Mammary epithelial cell (primary cell): ENCODE data around the gene C1orf216.

Source experiments
- CTCF ChIP-seq, 2 donors: IDR thresholded peaks in 1 of 2; conservative IDR thresholded peaks in 1 of 2; 2 replicates each; pipeline ENCODE4 v1.5.1; 2011 to 2012; ENCODE audit warnings: inconsistent platforms in 2 of 2, low read length in 2 of 2, mild to moderate bottlenecking in 2 of 2, control low read depth in 1 of 2, low read depth in 1 of 2; ENCODE audit not compliant: insufficient read depth in 1 of 2; ENCODE audit errors: extremely low read depth in 1 of 2
- EZH2 ChIP-seq: IDR thresholded peaks from 2 replicates; pipeline ENCODE4 v1.6.1; 2012; ENCODE audit warnings: low read length, inconsistent platforms, borderline replicate concordance

- no peak for TF ChIP-seq CTCF (conservative IDR thresholded peaks at IDR 0.05 in 1 of 2, IDR thresholded peaks at IDR 0.05 in 1 of 2; ENCODE audit: extremely low read depth in 1 of 2, insufficient read depth in 1 of 2, low read depth in 1 of 2, low read length in 2 of 2)
- TF ChIP-seq EZH2: no peak
Observed at GRCh38 chr1:35725596-35725995, 6.9 kb upstream of the C1orf216 start.
